ENCODE results near the gene NLRP8.

DNA sequence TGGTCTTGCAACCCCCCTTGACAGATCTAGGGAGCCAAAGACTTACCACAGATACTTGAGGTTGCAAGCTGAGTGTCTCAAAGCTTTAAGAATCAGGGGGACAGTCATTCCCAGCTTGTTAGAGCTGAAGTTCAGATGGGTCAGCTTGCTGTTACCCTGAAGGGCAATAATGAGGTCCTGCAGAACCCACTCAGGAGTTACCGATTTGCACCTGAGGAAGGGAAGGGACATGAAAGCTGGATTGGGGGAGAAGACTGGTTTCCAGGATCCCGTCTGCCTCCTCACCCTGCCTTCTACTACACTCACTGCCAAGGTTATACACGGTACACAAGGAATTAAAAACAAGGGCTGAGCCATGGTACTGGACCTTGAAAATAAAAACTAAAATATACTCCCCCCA lies 39.9 kb upstream of the NLRP8 start:
- TF ChIP-seq GATA3 (IDR thresholded peaks at IDR 0.05; ENCODE audit: low read depth, low read length) (no peak), GATA2 (IDR thresholded peaks at IDR 0.05; ENCODE audit: low read depth, low read length) (no peak)

Measured in SH-SY5Y (cell line).